HepG2 (cell line): ENCODE measurements around the gene KLHL21. TPM values are rescaled to one million over a fixed set of nuclear protein-coding genes. Genes with fewer than 3 reads are reported as not detected.

Experiments
- ATAC-seq: fragments of 200-7000 bp; cut with Tn5 transposase; 3 replicates; pipeline ENCODE4 v1.9.1; 2020; ENCODE audit warnings: mild to moderate bottlenecking, moderate library complexity
- BruUV-seq: library from RNA; stranded (reverse); fragments of 400-500 nt; replicated peaks from 2 replicates; lab custom pipeline; 2021; lab: Mats Ljungman, UMichigan
- CTCF ChIA-PET: fragments of 300-600 bp; formaldehyde crosslinking; extraction: SDS; loops from one replicate; lab custom pipeline; 2021; ENCODE audit warnings: low total read pairs, inconsistent platforms, low intra/inter-chr PET ratio; lab: Yijun Ruan, JAX
- POLR2A ChIA-PET: fragments of 350-600 bp; sonication (Branson Sonifier 250); formaldehyde crosslinking; loops from one replicate; lab custom pipeline; 2020; ENCODE audit warnings: antibody characterized with exemption, inconsistent platforms; lab: Yijun Ruan, JAX
- DNase-seq: peaks from one replicate; pipeline ENCODE4 v3.0.0-alpha.2; 2015; ENCODE audit warnings: low spot score
- FAIRE-seq: peaks from 3 replicates; lab custom pipeline; 2011; peaks lifted over from hg19 to GRCh38; lab: Jason Lieb, UNC
- H2AFZ ChIP-seq: one replicate; pipeline ENCODE4 v1.6.1; 2011; ENCODE audit warnings: low read length, inconsistent platforms
- H3K27ac ChIP-seq: fragments of 300-600 bp; 3 replicates; pipeline ENCODE4 v1.8.0; 2011; ENCODE audit warnings: mixed run types, mild to moderate bottlenecking, mixed read lengths, low read length, inconsistent platforms; ENCODE audit not compliant: insufficient read depth; ENCODE audit errors: extremely low read length
- H3K27me3 ChIP-seq, 2 experiments: fragments of 200-600 bp in 1 of 2; 2 replicates in 1 of 2; 3 replicates in 1 of 2; pipeline versions ENCODE4 v1.6.0 to v1.8.0; 2011; ENCODE audit warnings: low read length in 2 of 2, mild to moderate bottlenecking in 2 of 2, moderate library complexity in 2 of 2, inconsistent platforms in 1 of 2; ENCODE audit not compliant: insufficient read depth in 2 of 2, control insufficient read depth in 1 of 2
- H3K36me3 ChIP-seq, 2 experiments: fragments of 200-600 bp in 1 of 2; replicated peaks in 1 of 2; 2 replicates in 1 of 2; 3 replicates in 1 of 2; pipeline versions ENCODE4 v1.5.1 to v1.8.0; 2011; ENCODE audit warnings: low read length in 2 of 2, inconsistent platforms in 1 of 2; ENCODE audit not compliant: insufficient read depth in 2 of 2, control insufficient read depth in 1 of 2
- H3K4me1 ChIP-seq: 2 replicates; pipeline ENCODE4 v1.5.1; 2012; ENCODE audit warnings: low read length, inconsistent platforms; ENCODE audit not compliant: insufficient read depth
- H3K4me2 ChIP-seq: 2 replicates; pipeline ENCODE4 v1.6.0; 2011; ENCODE audit warnings: low read depth, low read length, inconsistent platforms
- H3K4me3 ChIP-seq, 3 experiments: fragments of 200-600 bp in 1 of 3; sonication (generic), shearing (Covaris generic) in 1 of 3; replicated peaks in 1 of 3; 2 replicates each; pipeline ENCODE4 v1.5.1; 2011 to 2016; ENCODE audit warnings: low read length in 3 of 3, inconsistent platforms in 2 of 3, low read depth in 2 of 3, mild to moderate bottlenecking in 2 of 3, control low read depth in 1 of 3, mixed read lengths in 1 of 3; ENCODE audit not compliant: insufficient read depth in 1 of 3
- H3K79me2 ChIP-seq: one replicate; pipeline ENCODE4 v1.6.1; 2011; ENCODE audit warnings: low read length, inconsistent platforms; ENCODE audit not compliant: insufficient read depth
- H3K9ac ChIP-seq: 2 replicates; pipeline ENCODE4 v1.6.0; 2011; ENCODE audit warnings: mild to moderate bottlenecking, low read depth, low read length, inconsistent platforms; ENCODE audit not compliant: insufficient read depth
- H3K9me3 ChIP-seq: 2 replicates; pipeline ENCODE4 v1.5.1; 2012; ENCODE audit warnings: mild to moderate bottlenecking, low read length
- H4K20me1 ChIP-seq: 2 replicates; pipeline ENCODE4 v1.6.0; 2011; ENCODE audit warnings: inconsistent platforms, mild to moderate bottlenecking, low read length, moderate library complexity; ENCODE audit not compliant: insufficient read depth
- HNRNPH1 ChIP-seq: fragments of 200-400 bp; formaldehyde crosslinking; optimal IDR thresholded peaks from 2 replicates; pipeline ENCODE3; 2017; ENCODE audit warnings: mild to moderate bottlenecking, low read depth, low read length
- KAT8 ChIP-seq: IDR thresholded peaks from 2 replicates; pipeline ENCODE4 v1.6.1; 2016; ENCODE audit warnings: missing genetic modification reagents, missing compliant biosample characterization
- MAFK ChIP-seq, 2 experiments: IDR thresholded peaks in 1 of 2; conservative IDR thresholded peaks in 1 of 2; 2 replicates each; pipeline ENCODE4 v1.6.1; 2011; ENCODE audit warnings: improper control_type of control experiment in 2 of 2, low read length in 2 of 2
- MED1 ChIP-seq: sonication (generic); formaldehyde crosslinking; IDR thresholded peaks from 2 replicates; pipeline ENCODE4 v1.4.0; 2020; ENCODE audit warnings: missing genetic modification reagents
- RFX3 ChIP-seq: IDR thresholded peaks from 2 replicates; pipeline ENCODE4 v1.6.1; 2016; ENCODE audit warnings: missing biosample characterization, missing genetic modification reagents
- ZNF451 ChIP-seq: sonication (generic); formaldehyde crosslinking; IDR thresholded peaks from 2 replicates; pipeline ENCODE4 v1.5.0; 2020; ENCODE audit warnings: mild to moderate bottlenecking, missing genetic modification reagents
- ZNF629 ChIP-seq: sonication (generic); formaldehyde crosslinking; conservative IDR thresholded peaks from 2 replicates; pipeline ENCODE4 v1.5.0; 2020; ENCODE audit warnings: missing genetic modification reagents
- ZNF720 ChIP-seq: sonication (generic); formaldehyde crosslinking; IDR thresholded peaks from 2 replicates; pipeline ENCODE4 v1.4.0; 2020; ENCODE audit warnings: missing genetic modification reagents
- WGBS: methylation state at CpG from one replicate; pipeline ENCODE4 v1.1.6; 2017; ENCODE audit warnings: low lambda C conversion rate; 5-methylcytosine and 5-hydroxymethylcytosine counted together
- in situ Hi-C: cut with HindIII; loops from 2 replicates; pipeline ENCODE4 v1.10.0; 2017; ENCODE audit warnings: low pct_unique_long_range_greater_than_20kb; ENCODE audit not compliant: extremely low pct_ligation_motif_present
- intact Hi-C: fragments of 100-400 bp; cut with micrococcal nuclease; formaldehyde crosslinking; loops from one replicate; pipeline ENCODE4 v1.10.0; 2022; ENCODE audit not compliant: unreplicated experiment
- polyA plus RNA-seq, 8 experiments: library from polyadenylated mRNA; depleted of rRNA in 3 of 8; stranded (reverse) in 7 of 8; unstranded in 1 of 8; fragments of >200 nt; fragmentation: Illumina TruSeq in 4 of 8; extraction: Trizol in 4 of 8; gene quantifications; 2 replicates each; pipeline versions ENCODE4 v1.2.1 to v1.2.3, GENCODE V29; 2011 to 2016; ENCODE audit warnings: low read depth in 4 of 8, missing spikeins in 1 of 8, mixed read lengths in 1 of 8; ENCODE audit not compliant: insufficient read depth in 1 of 8
- total RNA-seq, 5 experiments: library from RNA; depleted of rRNA; stranded (reverse); fragments of >200 nt; fragmentation: Illumina TruSeq; extraction: Trizol; gene quantifications; 2 replicates each; pipeline ENCODE4 v1.2.3, GENCODE V29; 2016; ENCODE audit warnings: low read depth in 1 of 5
- TF ChIP-seq, protein P1 (sequence below): sonication (generic); formaldehyde crosslinking; IDR thresholded peaks from 2 replicates; pipeline ENCODE4 v1.4.0; 2020; ENCODE audit warnings: missing genetic modification reagents, borderline replicate concordance
- TF ChIP-seq, protein P2 (sequence below): sonication (generic); formaldehyde crosslinking; IDR thresholded peaks from 2 replicates; pipeline ENCODE4 v1.4.0; 2020; ENCODE audit warnings: mild to moderate bottlenecking, missing genetic modification reagents, borderline replicate concordance
- TF ChIP-seq, protein P3 (sequence below): sonication (generic); formaldehyde crosslinking; IDR thresholded peaks from 2 replicates; pipeline ENCODE4 v1.8.0; 2022; ENCODE audit warnings: missing genetic modification reagents, mild to moderate bottlenecking, moderate library complexity, borderline replicate concordance

The KLHL21 gene
- total and polyA plus RNA-seq, 2 of the 13 experiments (the other 11 are each of a cell fraction or from before 2014, with no cell fraction given): 14.8 to 25.0 TPM

DNA sequence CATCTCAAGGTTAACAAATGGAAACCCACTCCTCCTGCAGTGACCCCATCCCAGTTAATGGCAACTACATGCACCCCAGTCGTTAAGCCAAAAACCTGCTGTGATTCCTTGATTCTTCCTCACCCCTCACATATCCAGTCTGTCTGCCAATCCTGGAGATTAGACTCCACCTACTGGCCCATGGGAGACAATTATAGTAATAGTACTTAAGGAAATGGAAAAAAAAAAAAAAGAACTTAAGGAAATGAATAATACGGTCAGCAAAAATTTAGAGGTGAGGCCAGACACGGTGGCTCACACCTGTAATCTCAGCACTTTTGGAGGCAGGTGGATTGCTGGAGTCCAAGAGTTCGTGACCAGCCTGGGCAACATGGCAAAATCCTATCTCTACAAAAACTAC lies 55.4 kb downstream of the KLHL21 start:
- peaks cover 26 to 54% of the 10 kb centered on the region in 2 experiments for H3K36me3 ChIP-seq
- intact Hi-C loops: no loop called here
- DNase-seq: no peak
- H3K27ac ChIP-seq: no peak overlapping the region
- no peak overlapping the region for H2AFZ ChIP-seq
- TF ChIP-seq ZNF720 (CRISPR knock-in tag) (no peak), ZNF629 (CRISPR knock-in tag) (no peak), MAFK (conservative IDR thresholded peaks at IDR 0.05 in 1 of 2, IDR thresholded peaks at IDR 0.05 in 1 of 2; ENCODE audit: low read length in 2 of 2) (0 out of 4 replicates have a peak, but pooled peaks of 1 of the 2 experiments have one; percentile 10)
- H4K20me1 ChIP-seq: no peaks in the 10 kb centered on the region
- H3K9ac ChIP-seq: no peak overlapping the region
- no peak overlapping the region for H3K4me2 ChIP-seq
- H3K27me3 ChIP-seq: no peaks in the 10 kb centered on the region
- ChIA-PET POLR2A (no interaction called here), CTCF (no interaction called here)
- peaks cover 4% of the 10 kb centered on the region for H3K79me2 ChIP-seq
- no peaks in the 10 kb centered on the region for H3K9me3 ChIP-seq
- ATAC-seq: no peak
- in situ Hi-C loops: no loop called here
- FAIRE-seq: no peak
- no peak overlapping the region for H3K4me3 ChIP-seq
- WGBS: 93% methylated on average over 4 of the region's 4 CpGs
- no TSS peak for BruUV-seq
- no peaks in the 10 kb centered on the region for H3K4me1 ChIP-seq

DNA sequence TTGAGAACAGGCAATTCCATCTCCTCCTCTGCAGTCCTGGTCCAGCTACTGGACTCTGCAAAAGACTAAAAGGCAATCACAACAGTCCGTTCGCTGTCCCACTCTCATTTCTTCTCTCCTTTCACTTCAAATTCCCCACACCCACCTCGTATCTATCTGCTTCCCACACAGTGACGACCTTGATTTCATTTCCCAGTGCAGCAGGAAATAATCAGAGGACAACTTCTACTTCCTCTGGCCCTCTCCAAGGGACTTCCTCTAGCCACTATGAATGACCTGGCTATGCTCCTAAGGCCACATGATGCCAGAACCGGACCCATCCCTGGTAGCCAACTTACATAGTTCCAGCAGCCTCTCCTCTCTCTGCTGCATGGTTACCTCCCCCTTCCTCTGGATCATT lies 56.3 kb downstream of the KLHL21 start:
- Histone ChIP-seq H3K4me3 (no peak overlapping the region), H3K36me3 (peaks cover 26 to 61% of the 10 kb centered on the region in 2 experiments), H4K20me1 (no peaks in the 10 kb centered on the region), H3K27me3 (no peaks in the 10 kb centered on the region), H3K9ac (no peak overlapping the region), H3K9me3 (no peaks in the 10 kb centered on the region), H3K79me2 (peaks cover 3% of the 10 kb centered on the region), H3K4me1 (no peaks in the 10 kb centered on the region), H3K27ac (no peak overlapping the region), H2AFZ (no peak overlapping the region), H3K4me2 (no peak overlapping the region)
- in situ Hi-C loops (no loop called here), intact Hi-C loops (no loop called here)
- WGBS: 97% methylated on average over 5 of the region's 5 CpGs
- ChIA-PET POLR2A (no interaction called here), CTCF (no interaction called here)
- BruUV-seq: no TSS peak
- ATAC-seq (no peak), DNase-seq (no peak), FAIRE-seq (no peak)
- TF ChIP-seq HNRNPH1 (no peak), ZNF451 (CRISPR knock-in tag) (no peak), MED1 (no peak), RFX3 (CRISPR knock-in tag) (no peak), KAT8 (CRISPR knock-in tag) (no peak)
- TF ChIP-seq, protein P1, sequence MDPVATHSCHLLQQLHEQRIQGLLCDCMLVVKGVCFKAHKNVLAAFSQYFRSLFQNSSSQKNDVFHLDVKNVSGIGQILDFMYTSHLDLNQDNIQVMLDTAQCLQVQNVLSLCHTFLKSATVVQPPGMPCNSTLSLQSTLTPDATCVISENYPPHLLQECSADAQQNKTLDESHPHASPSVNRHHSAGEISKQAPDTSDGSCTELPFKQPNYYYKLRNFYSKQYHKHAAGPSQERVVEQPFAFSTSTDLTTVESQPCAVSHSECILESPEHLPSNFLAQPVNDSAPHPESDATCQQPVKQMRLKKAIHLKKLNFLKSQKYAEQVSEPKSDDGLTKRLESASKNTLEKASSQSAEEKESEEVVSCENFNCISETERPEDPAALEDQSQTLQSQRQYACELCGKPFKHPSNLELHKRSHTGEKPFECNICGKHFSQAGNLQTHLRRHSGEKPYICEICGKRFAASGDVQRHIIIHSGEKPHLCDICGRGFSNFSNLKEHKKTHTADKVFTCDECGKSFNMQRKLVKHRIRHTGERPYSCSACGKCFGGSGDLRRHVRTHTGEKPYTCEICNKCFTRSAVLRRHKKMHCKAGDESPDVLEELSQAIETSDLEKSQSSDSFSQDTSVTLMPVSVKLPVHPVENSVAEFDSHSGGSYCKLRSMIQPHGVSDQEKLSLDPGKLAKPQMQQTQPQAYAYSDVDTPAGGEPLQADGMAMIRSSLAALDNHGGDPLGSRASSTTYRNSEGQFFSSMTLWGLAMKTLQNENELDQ (CRISPR knock-in tag): no peak
- TF ChIP-seq, protein P2, sequence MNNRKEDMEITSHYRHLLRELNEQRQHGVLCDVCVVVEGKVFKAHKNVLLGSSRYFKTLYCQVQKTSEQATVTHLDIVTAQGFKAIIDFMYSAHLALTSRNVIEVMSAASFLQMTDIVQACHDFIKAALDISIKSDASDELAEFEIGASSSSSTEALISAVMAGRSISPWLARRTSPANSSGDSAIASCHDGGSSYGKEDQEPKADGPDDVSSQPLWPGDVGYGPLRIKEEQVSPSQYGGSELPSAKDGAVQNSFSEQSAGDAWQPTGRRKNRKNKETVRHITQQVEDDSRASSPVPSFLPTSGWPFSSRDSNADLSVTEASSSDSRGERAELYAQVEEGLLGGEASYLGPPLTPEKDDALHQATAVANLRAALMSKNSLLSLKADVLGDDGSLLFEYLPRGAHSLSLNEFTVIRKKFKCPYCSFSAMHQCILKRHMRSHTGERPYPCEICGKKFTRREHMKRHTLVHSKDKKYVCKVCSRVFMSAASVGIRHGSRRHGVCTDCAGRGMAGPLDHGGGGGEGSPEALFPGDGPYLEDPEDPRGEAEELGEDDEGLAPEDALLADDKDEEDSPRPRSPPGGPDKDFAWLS (CRISPR knock-in tag): no peak
- TF ChIP-seq, protein P3, sequence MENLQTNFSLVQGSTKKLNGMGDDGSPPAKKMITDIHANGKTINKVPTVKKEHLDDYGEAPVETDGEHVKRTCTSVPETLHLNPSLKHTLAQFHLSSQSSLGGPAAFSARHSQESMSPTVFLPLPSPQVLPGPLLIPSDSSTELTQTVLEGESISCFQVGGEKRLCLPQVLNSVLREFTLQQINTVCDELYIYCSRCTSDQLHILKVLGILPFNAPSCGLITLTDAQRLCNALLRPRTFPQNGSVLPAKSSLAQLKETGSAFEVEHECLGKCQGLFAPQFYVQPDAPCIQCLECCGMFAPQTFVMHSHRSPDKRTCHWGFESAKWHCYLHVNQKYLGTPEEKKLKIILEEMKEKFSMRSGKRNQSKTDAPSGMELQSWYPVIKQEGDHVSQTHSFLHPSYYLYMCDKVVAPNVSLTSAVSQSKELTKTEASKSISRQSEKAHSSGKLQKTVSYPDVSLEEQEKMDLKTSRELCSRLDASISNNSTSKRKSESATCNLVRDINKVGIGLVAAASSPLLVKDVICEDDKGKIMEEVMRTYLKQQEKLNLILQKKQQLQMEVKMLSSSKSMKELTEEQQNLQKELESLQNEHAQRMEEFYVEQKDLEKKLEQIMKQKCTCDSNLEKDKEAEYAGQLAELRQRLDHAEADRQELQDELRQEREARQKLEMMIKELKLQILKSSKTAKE (CRISPR knock-in tag): no peak
